Endodermal cell (in vitro differentiated cells): ENCODE measurements around the gene CTNNA2. TPM values are rescaled to one million over a fixed set of nuclear protein-coding genes. Genes with fewer than 3 reads are reported as not detected.

Experiments used
- DNase-seq: peaks from one replicate; pipeline ENCODE4 v3.0.0-alpha.2; 2017
- H3K27ac ChIP-seq: 2 replicates; pipeline ENCODE4 v1.5.1; 2013; ENCODE audit warnings: mild to moderate bottlenecking, low read depth, low read length, moderate library complexity
- H3K27me3 ChIP-seq: 2 replicates; pipeline ENCODE4 v1.6.1; 2013; ENCODE audit warnings: mild to moderate bottlenecking, low read length, moderate library complexity; ENCODE audit not compliant: insufficient read depth, control insufficient read depth, poor library complexity, severe bottlenecking
- H3K36me3 ChIP-seq: 2 replicates; pipeline ENCODE4 v1.7.0; 2013; ENCODE audit warnings: mild to moderate bottlenecking, low read length, moderate library complexity; ENCODE audit not compliant: control insufficient read depth, insufficient read depth
- H3K4me1 ChIP-seq: one replicate; pipeline ENCODE4 v1.7.0; 2013; ENCODE audit warnings: low read length; ENCODE audit not compliant: control insufficient read depth, insufficient read depth
- H3K4me3 ChIP-seq: 2 replicates; pipeline ENCODE4 v1.5.1; 2013; ENCODE audit warnings: mild to moderate bottlenecking, low read length, moderate library complexity
- H3K9ac ChIP-seq: 2 replicates; pipeline ENCODE4 v1.6.1; 2013; ENCODE audit warnings: mild to moderate bottlenecking, low read length, moderate library complexity; ENCODE audit not compliant: poor library complexity, severe bottlenecking; ENCODE audit errors: extremely low read depth
- H3K9me3 ChIP-seq: 2 replicates; pipeline ENCODE4 v1.6.1; 2013; ENCODE audit warnings: mild to moderate bottlenecking, low read length, moderate library complexity; ENCODE audit not compliant: control insufficient read depth
- H3K27ac Mint-ChIP-seq: 2 replicates; pipeline ENCODE4 v1.8.0; 2020; ENCODE audit warnings: mixed read lengths
- H3K27me3 Mint-ChIP-seq: 2 replicates; pipeline ENCODE4 v1.8.0; 2021; ENCODE audit warnings: mild to moderate bottlenecking, mixed read lengths; ENCODE audit not compliant: insufficient read depth
- H3K36me3 Mint-ChIP-seq: 2 replicates; pipeline ENCODE4 v1.8.0; 2020; ENCODE audit warnings: low read depth, mixed read lengths
- H3K4me1 Mint-ChIP-seq: 2 replicates; pipeline ENCODE4 v1.8.0; 2020; ENCODE audit warnings: mixed read lengths
- H3K4me3 Mint-ChIP-seq: 2 replicates; pipeline ENCODE4 v1.8.0; 2020; ENCODE audit warnings: mild to moderate bottlenecking, moderate library complexity, mixed read lengths
- H3K9me3 Mint-ChIP-seq: 2 replicates; pipeline ENCODE4 v1.8.0; 2020; ENCODE audit warnings: mild to moderate bottlenecking, mixed read lengths
- WGBS, 2 experiments: methylation state at CpG; one replicate each; pipeline versions ENCODE4 v1.1.5 to v1.1.7; 2013; ENCODE audit warnings: missing lambda C conversion rate in 2 of 2, mixed read lengths in 1 of 2; ENCODE audit not compliant: insufficient coverage in 1 of 2, insufficient read length in 1 of 2; 5-methylcytosine and 5-hydroxymethylcytosine counted together
- total RNA-seq, 2 donors: library from RNA; stranded (reverse); fragmentation: NEBNext Ultra II Directional in 1 of 2; extraction: Animal tissue kit (Norgen Biotek cat#: 25700) in 1 of 2; gene quantifications; 2 replicates in 1 of 2; 3 replicates in 1 of 2; pipeline ENCODE4 v1.2.1, GENCODE V29; 2021
- TF ChIP-seq, protein P1 (sequence below): fragments of 200-600 bp; sonication (generic); conservative IDR thresholded peaks from 2 replicates; pipeline ENCODE4 v1.5.0; 2021; ENCODE audit warnings: antibody characterized with exemption, mild to moderate bottlenecking

Gene CTNNA2
- total RNA-seq, 2 donors from 2014 or later: 7.7 to 9.8 TPM

DNA sequence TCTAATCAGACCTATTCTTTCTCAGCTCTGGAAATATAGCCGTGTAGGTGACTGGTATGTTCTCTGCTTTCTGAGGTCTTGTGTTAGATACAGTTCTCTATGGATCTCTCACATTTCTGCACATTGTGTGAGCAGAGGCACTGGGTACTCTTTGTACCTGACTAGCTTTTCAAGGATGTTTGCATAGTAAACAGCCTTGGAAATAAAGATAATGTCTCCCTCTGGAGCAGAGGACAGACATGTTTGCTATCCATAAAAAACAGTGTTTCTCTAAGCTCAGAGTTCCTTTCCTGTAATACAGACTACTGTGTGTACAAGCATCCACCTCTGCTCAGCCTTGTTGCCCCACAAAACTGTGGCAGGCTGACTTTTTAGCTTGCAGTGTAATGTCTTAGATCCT, 279.2 kb downstream of the CTNNA2 start:
- H3K9me3 Mint-ChIP-seq: no peaks in the 10 kb centered on the region
- no peaks in the 10 kb centered on the region for H3K27me3 Mint-ChIP-seq
- Histone ChIP-seq H3K4me1 (no peaks in the 10 kb centered on the region), H3K9me3 (no peaks in the 10 kb centered on the region), H3K27me3 (no peaks in the 10 kb centered on the region), H3K27ac (no peak overlapping the region), H3K36me3 (no peaks in the 10 kb centered on the region), H3K4me3 (no peak overlapping the region), H3K9ac (no peak overlapping the region)
- no peak overlapping the region for H3K27ac Mint-ChIP-seq
- no peak for DNase-seq
- TF ChIP-seq, protein P1, sequence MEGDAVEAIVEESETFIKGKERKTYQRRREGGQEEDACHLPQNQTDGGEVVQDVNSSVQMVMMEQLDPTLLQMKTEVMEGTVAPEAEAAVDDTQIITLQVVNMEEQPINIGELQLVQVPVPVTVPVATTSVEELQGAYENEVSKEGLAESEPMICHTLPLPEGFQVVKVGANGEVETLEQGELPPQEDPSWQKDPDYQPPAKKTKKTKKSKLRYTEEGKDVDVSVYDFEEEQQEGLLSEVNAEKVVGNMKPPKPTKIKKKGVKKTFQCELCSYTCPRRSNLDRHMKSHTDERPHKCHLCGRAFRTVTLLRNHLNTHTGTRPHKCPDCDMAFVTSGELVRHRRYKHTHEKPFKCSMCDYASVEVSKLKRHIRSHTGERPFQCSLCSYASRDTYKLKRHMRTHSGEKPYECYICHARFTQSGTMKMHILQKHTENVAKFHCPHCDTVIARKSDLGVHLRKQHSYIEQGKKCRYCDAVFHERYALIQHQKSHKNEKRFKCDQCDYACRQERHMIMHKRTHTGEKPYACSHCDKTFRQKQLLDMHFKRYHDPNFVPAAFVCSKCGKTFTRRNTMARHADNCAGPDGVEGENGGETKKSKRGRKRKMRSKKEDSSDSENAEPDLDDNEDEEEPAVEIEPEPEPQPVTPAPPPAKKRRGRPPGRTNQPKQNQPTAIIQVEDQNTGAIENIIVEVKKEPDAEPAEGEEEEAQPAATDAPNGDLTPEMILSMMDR: no peak
- H3K36me3 Mint-ChIP-seq: no peaks in the 10 kb centered on the region
- 100% methylated on average over 1 of the region's 1 CpG; no CpG with 5 or more reads in 1 of the 2 experiments for WGBS, 2 experiments
- no peak overlapping the region for H3K4me3 Mint-ChIP-seq
- no peaks in the 10 kb centered on the region for H3K4me1 Mint-ChIP-seq

DNA sequence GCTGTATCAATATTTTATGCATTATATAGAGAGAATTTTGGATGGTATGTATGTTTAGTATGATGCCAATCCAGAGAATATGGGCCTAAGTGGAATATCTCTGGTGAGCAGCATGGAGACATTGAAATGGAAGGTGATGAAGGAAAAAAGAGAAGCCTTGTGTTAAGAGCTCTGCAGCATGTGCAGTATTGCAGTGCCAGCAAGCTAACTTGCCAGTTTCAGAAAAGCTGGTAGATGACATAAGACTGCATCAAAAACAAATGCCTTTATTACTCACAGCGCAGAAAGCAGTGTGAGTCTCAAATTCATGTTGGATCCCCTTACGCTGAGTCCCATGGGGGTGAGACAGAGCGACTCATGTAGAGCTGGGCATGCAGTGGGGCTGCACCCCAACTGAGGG, 280.2 kb downstream of the CTNNA2 start:
- no peaks in the 10 kb centered on the region for H3K4me1 ChIP-seq
- H3K4me3 Mint-ChIP-seq: no peak overlapping the region
- H3K36me3 Mint-ChIP-seq: no peaks in the 10 kb centered on the region
- no peak overlapping the region for H3K9ac ChIP-seq
- 91 to 100% methylated on average over 1 to 3 of the region's 3 CpGs for WGBS, 2 experiments
- no peaks in the 10 kb centered on the region for H3K9me3 ChIP-seq
- H3K4me3 ChIP-seq: no peak overlapping the region
- H3K4me1 Mint-ChIP-seq: no peaks in the 10 kb centered on the region
- TF ChIP-seq, protein P1: no peak
- H3K27me3 ChIP-seq: no peaks in the 10 kb centered on the region
- H3K9me3 Mint-ChIP-seq: no peaks in the 10 kb centered on the region
- DNase-seq: no peak
- H3K27me3 Mint-ChIP-seq: no peaks in the 10 kb centered on the region
- no peaks in the 10 kb centered on the region for H3K36me3 ChIP-seq
- no peak overlapping the region for H3K27ac Mint-ChIP-seq
- no peak overlapping the region for H3K27ac ChIP-seq

DNA sequence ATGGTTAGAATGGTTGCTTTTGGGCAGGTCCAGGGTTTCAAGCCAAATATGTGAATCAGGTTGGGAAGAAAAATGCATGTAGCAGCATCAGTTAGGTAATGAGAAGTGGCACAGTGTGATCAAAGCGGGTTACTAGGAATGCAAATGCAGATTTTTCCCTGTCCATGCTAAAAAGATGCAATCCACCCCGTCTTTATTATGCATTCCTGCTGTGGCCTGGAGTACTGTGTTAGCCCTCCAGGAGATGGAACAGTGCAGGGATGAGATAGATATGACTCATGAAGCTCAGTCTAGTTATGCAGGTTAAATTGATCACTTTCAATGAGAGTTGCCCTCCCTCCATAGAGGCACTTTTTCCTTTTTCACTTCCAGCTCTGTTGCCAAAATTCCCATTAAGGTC, 283.8 kb downstream of the CTNNA2 start:
- no peaks in the 10 kb centered on the region for H3K27me3 Mint-ChIP-seq
- Histone ChIP-seq H3K27ac (no peak overlapping the region), H3K4me3 (no peak overlapping the region), H3K27me3 (no peaks in the 10 kb centered on the region), H3K36me3 (no peaks in the 10 kb centered on the region), H3K4me1 (no peaks in the 10 kb centered on the region), H3K9ac (no peak overlapping the region), H3K9me3 (no peaks in the 10 kb centered on the region)
- 72 to 100% methylated on average over 2 of the region's 2 CpGs for WGBS, 2 experiments
- H3K9me3 Mint-ChIP-seq: no peaks in the 10 kb centered on the region
- no peak overlapping the region for H3K4me3 Mint-ChIP-seq
- TF ChIP-seq, protein P1: no peak
- no peaks in the 10 kb centered on the region for H3K36me3 Mint-ChIP-seq
- DNase-seq: no peak
- no peak overlapping the region for H3K27ac Mint-ChIP-seq
- no peaks in the 10 kb centered on the region for H3K4me1 Mint-ChIP-seq
